Cerebellar cortex (tissue), 1 donor: Measurements from ENCODE around the gene TUFT1.
"Not testable (repeated sequence)": the region's sequence is repeated elsewhere in the genome, so short reads cannot be mapped to it uniquely, and the experiment has no call there.

ENCODE experiments used
- DNase-seq: peaks from one replicate; pipeline ENCODE4 v3.0.0-alpha.2; 2015; ENCODE audit warnings: low spot score

The TUFT1 gene

GRCh38 chr1:151618003-151618402 lies 77.9 kb downstream of the TUFT1 start:
- no peak for DNase-seq

- no peak for DNase-seq
Observed at GRCh38 chr1:151618470-151618869, 78.4 kb downstream of the TUFT1 start.

- not testable (repeated sequence) for DNase-seq
Observed at GRCh38 chr1:151618996-151619395, 78.9 kb downstream of the TUFT1 start.

- DNase-seq: no peak
Observed at GRCh38 chr1:151619489-151620093, 79.5 kb downstream of the TUFT1 start.

- DNase-seq: no peak
Observed at GRCh38 chr1:151620286-151620685, 80.2 kb downstream of the TUFT1 start.

- peak; percentile 38 for DNase-seq
Observed at GRCh38 chr1:151621351-151621750, 81.2 kb downstream of the TUFT1 start.

- no peak for DNase-seq
Observed at GRCh38 chr1:151624783-151625182, 84.7 kb downstream of the TUFT1 start.

GRCh38 chr1:151626740-151627334 lies 86.7 kb downstream of the TUFT1 start:
- DNase-seq: no peak

GRCh38 chr1:151629278-151629677 lies 89.2 kb downstream of the TUFT1 start:
- no peak for DNase-seq
